Esophagus mucosa (tissue), 1 donor: ENCODE measurements around the gene C16orf74. TPM values are rescaled to one million over a fixed set of nuclear protein-coding genes. Genes with fewer than 3 reads are reported as not detected.

Experiments
- ATAC-seq: fragments of 200-7000 bp; cut with Tn5 transposase; one replicate; pipeline ENCODE4 v1.9.1; 2020
- total RNA-seq: library from RNA; stranded (reverse); gene quantifications from one replicate; pipeline ENCODE4 v1.2.4, GENCODE V29; 2023
- donor health status: DM: yes; HTN: yes; CAD: no.

C16orf74 gene
- total RNA-seq, 1 donor from 2014 or later = 10.9 TPM

DNA sequence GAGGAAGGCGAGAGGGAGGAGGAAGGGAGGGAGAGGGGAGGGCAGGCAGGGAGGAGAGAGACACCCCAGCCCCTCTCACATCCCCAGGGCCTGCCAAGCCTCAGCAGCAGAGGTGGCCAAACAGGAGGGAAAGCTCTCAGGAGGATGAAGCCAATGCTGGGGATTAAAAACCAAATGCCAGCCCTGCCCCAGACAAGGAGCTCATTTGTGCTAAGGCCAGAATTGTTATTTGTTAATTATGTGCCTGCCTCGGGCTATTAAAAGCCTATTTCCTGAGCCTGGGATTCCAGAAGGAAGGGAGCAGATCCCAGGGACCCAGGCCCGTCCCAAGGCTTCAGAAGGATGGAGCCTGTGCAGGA lies 34.2 kb downstream of the C16orf74 start:
- ATAC-seq = no peak

DNA sequence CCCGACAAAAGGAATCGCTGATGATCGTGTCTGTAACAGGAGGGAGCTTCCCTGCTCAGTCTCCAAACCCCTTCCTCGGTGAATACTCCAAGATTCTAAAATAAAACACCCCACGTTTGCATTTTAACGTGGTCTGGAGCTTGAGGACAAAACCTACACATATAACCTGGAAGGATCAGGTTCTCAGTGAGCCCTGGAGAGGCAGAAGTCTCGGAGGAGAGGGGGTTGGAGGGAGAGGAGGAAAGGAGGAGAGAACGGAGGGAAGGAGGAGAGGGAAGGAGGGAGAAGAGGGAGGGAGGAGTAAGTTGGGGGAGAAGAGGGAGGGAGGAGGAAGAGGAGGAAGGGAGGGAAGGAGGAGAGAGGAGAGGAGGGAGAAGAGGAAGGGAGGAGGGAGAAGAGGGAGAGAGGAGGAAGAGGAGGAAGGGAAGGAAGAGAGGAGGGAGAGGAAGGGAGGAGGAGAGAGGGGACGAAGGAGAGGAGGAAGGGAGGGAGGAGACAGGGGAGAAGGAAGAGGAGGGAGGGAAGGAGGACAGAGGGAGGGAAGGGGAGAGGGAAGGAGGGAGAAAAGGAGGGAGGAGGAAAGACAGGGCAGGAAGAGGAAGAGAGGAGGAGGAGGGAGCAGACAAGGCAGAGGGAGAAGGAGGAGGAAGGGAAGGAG lies 34.7 kb downstream of the C16orf74 start:
- ATAC-seq = no peak

DNA sequence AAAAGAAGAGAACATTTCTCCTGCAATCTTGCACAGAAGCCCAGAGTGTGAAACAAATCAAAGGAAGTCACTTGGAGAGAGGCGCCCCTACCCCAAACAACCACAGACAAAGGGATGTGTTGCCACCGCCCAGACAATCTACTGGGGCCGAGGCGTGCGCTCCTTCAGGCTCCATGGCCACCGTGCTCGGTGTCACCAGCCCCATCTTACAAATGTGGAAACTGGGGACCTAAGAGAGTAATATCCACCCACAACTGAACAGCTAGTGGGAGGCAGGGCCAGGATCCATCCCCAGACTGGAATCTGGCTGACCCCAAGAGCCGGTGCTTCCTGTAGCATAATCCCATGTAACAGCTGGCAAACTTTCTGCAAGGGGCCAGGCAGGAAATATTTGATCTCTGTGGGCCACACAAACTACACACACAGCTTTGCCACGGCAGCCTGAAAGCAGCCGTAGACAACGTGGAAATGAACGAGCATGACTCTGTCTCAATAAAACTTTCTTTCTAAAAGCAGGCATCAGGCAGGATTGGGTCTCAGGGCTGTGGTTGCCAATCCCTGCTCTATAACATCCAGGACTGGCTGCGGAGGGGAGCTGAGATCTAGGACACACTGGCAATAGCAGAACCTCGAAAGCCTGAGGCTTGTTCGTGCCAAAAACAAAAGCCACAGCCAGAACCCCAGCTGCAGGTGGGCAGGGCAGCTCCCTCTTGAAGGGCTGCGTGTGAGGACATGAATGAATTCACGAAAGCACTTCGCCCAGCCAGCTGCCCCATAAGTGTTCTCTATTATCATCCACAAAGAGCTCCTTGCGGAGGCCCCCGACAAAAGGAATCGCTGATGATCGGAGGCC lies 35.5 kb downstream of the C16orf74 start:
- peak; percentile 37 for ATAC-seq

DNA sequence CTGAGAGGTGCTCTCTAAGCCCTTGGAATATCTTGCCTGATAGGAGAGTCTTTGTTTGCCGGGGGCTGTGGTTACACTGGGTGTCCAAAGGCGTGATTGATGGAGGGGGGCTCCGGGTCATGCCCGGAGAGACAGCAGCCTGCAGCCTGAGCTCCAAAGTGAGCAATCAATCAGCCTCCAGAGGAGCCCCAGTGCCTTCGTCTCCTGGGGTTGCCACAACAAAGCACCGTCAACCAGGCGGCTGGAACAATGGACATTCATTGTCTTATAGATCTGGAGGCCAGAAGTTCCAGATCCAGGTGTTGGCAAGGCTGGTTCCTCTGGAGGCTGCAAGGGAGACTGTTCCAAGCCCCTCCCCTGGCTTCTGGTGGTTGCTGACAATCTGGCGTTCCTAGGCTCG lies 38.1 kb downstream of the C16orf74 start:
- no peak for ATAC-seq

DNA sequence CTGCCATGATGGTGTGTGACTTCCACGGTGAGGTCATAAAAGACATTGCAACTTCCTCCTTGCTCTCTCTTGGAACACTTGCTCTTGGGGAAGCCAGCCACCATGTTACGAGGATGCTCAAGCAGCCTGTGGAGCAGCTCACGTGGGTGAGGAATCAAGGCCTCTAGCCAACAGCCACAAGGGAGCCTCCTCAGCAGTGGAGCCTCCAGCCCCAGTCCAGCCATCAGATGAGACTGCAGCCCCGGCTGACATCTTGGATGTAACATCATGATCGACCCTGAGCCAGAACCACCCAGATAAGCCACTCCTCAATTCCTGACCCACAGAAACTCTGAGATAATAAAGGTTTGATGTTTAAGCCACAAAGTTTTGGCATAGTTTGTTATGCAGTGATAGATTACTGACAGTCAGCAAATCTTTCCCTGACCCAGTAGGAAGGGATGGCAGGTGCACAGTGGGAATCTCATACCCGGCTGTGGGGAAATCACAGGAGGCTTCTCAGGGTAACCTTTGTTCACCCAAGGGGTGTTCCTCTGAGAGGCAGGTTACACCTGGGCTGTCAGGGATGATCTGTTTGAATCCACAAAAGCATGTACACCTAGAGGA lies 38.8 kb downstream of the C16orf74 start:
- no peak for ATAC-seq

DNA sequence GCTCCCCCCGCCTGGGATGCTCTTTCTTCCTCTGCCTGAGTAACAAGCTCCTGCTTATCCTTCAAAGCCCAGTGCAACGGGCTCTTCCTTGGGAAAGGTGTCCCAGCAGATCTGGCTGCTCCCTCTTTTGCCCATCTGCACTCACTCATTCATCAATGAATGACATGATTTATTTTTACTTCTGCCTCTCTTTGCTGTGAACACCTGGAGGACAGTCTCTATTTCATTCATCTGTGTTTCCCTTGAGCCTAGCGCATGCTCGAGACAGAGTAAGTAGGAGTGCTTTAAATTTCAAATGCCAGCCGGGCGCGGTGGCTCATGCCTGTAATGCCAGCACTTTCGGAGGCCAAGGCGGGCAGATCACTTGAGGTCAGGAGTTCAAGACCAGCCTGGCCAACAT lies 40.2 kb downstream of the C16orf74 start:
- no peak for ATAC-seq

DNA sequence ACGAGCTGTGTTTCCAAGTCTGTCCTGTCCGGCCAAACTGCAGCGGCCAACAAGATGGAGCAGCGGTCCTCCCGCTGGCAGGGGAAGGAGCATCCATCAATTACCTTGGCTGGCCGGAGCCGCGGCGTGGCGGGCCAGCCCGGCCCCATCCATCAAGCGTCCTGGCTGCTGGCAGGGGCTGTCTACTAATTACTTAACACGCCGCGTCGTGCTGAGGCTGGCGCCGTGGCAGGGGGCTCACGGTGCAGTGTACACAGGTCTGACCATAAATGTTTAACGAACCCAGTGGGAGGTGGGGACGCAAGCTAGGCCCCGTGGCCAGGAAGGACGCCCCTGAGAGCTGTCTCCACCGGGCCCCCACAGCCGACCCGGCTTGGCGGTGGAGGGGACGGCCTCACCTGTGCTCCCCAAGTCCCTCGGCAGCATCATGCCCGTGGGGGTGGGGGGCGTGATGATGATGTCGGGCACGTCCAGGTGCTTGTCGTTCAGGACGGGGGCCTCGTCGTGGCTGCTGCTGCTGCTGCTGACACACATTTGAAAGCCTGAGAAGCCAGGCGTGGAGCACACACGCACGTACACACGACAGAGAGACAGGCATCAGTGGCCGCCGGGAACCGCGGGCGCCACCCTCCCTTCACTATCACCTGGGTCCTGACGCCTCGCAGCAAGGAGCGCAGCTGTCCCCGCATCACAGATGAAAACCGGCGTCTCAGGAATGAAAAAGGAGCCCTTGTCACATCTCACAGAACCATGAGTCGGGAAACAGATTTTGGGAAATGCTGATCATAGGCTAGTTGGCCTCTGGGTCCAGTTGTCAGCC lies 40.9 kb downstream of the C16orf74 start:
- ATAC-seq = no peak

DNA sequence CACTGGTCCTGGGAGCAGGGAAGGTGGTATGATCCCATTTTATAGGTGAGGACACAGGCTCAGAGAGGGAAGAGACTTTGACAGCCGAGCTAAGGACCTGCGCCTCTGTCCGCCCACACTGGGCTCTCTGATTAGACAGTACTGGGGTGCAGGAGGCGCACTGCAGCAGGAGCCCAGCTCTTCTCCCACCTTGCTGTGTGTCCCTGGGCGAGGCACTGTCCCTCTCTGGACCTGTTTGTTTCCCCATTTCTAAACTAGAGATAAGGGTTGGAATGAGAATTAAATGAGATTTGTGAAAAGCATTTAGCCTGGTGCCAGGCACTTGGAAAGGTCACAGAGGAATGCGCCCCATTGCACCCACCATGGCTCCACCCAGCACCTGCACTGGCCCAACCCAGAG lies 42.6 kb downstream of the C16orf74 start:
- no peak for ATAC-seq

DNA sequence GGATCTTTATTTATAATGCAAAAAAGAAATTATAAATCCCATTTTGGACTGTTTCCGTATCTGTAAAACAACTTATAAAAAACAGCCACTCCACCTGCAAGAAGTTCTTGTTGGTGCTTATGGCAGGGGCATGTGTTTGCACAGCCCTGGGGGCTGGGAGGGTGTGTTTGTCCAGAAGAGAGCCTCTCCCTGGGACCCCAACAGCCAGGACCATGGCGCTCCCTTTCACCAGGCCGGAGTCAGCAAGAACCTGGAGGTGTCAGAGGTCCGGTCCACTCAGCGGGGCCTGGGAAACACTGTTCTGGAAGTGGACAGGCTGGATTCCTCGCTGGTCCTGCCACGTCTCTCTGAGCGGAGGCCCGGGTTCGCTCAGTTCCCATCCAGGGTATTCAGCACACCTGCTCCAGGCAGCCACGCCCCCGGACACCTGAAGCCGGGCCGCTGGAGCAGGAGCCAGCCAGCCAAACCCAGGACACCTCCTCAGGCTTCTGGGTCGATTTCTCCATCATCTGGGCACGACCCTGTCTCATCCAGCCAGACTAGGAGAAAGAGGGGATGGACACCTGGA lies 43.3 kb downstream of the C16orf74 start:
- no peak for ATAC-seq

DNA sequence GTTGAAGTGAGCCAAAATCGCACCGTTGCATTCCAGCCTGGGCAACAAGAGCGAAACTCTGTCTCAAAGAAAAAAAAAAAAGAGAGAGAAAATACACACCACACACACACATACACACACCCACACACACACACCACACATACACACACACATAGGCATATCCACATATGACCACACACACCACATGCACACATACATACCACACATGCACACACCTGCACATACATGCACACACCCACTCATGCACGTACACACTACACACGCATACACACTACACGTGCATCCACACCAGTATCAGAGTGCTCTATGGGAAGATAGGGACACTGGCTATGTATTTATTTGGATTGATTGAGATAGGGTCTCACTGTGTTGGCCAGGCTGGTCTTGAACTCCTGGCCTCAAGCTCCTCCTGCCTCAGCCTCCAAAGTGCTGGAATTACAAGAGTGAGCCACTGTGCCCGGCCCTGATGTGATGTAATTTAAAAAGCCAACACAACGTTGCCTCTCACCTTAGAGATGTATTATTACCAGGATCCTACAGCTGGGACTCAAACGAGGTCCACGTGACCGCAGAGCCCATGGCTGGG lies 44.4 kb downstream of the C16orf74 start:
- ATAC-seq = no peak

DNA sequence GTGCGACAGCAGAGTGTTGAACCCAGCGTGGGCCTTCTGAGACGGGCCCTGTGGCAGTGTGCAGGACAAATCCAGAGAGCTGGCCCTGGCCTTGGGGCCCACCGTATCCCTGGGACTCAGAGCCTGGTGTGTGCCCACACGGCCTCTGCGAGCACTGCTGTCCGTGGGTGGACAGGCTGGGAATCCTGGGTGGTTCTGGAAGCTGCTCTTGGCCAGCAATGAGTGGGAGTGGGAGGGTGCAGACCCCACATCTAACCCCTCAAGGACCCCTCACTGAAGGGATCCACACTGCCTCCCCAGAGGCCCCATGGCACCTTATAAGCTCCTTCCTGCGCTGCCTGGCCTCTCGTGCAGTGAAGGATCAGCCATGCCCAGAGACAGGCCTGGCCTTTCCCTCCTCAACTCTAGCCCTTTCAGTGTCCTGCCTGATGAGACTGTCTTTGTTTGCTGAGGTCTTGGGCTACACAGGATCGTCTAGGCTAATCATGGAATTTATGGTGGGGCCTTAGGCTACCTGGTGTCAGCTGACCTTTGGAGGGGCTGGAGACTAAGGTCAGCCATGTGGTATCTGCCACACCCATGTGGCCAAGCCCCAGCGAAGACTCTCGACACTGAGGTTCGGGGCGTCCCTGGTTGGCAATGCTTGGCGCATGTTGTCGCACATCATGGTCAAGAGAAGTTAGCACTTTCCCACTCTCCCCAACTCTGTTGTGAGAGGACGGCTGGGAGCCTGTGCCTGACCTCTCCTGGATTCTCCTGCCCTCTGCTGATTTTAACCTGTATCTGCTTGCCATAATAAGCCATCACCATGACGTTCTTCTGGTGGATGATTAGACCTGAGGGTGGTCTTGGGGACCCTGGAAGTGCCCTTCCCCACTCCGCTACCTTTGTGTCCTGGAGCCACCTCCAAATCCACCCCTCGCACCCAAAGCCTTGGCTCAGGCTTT lies 45.7 kb downstream of the C16orf74 start:
- ATAC-seq = no peak

DNA sequence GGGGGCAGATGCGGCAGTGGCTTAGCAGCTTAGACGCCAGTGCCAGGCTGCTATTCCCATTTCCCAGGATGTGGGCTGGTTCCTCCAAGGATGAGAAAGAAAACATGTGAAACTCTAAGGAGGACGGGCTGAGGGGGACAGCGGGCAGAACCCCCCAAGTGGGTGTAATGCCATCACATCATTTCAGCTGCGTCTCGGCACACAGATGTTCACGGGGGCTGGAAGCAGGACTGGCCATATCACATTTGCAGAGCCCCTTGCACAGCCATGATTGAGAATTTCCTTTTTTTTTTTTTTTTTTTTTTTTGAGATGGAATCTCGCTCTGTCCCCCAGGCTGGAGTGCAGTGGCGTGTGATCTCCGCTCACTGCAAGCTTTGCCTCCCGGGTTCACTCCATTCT lies 46.9 kb downstream of the C16orf74 start:
- no peak for ATAC-seq

DNA sequence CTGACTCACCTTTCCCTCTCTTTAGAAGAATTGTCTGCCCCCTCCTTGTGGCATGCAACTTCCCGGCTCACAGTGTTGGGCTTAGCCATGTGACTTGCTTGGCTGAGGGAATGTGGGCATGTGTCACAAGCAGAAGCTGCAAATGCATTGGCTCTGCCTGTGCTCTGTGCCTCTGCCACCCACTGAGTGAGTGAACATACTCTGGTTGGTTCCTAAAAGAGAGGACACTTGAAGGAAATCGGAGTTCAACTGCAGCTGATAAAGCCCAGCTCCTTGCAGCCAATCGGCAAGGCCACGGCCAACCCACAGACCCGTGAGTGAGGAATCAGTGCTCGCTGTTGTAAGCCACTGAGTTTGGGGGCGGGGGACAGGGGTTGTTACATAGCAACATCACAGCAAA lies 51.3 kb downstream of the C16orf74 start:
- ATAC-seq = peak; percentile 56

DNA sequence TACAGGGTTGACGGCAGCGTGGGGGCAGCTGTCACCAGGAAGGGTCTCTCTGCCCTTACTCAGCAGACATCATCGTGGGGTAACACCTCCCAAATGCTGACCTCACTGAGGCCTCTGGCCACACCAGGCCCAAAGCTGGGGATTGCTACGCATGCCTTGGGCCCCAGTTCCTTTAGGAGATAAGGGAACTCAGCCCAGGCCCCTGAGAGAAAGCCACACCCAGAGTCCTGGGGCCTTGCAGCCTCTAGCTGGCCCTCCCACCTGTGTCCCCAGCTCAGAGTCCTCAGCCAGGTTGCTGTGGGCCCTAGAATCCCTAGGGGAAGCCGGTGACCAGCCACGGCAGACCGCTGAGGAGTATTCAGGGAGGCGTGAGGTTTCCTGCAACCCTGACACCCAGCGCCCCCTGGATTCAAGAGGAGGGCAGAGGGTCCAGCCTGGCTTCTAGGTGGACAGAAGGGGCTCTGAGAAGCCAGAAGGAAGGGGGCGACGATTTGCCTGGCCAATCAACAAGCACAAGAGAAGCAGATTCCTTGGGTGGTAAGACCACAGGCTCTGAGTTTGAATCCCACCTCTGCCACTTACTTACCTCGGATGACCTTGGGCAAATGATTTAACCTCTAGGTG lies 51.8 kb downstream of the C16orf74 start:
- no peak for ATAC-seq

DNA sequence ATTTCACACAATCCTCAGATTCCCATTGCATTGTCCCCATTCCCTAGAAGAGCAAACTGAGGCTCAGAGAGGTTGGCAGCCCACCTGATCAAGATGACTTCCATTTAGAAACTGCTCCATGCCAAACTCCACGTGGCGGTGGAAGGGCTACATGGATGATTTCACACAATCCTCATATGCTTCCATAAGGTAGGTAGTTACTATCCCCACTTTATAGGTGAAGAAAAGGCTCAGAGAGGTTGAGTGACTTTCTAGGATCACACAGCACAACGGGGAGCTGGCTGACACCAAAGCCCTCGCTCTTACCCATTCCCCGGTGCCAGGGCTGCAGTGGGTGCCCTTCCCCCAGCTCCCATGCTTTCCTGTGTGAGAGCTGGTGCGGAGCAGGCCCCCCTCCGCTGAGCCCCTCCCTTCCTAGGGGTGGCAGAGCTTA lies 52.4 kb downstream of the C16orf74 start:
- ATAC-seq = no peak

DNA sequence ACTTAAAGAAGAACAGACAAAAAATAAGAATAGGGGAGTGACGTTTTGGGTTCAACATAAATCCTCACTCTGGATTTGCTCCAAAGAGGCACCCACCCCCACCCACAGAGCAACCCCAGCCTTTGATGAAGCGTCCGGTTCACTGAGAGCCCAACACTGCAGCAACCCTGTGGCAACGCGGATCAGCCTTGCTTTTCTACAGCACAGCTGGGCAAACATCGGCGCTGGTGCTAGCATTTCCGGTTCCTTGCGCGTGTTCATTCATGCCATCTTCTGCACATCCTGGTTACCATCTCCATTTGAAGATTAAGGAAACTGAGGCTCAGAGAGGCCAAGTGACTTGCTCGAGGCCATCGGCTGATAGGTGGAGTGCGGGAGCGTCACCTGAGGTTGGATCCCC lies 53.5 kb downstream of the C16orf74 start:
- peak; percentile 61 for ATAC-seq

DNA sequence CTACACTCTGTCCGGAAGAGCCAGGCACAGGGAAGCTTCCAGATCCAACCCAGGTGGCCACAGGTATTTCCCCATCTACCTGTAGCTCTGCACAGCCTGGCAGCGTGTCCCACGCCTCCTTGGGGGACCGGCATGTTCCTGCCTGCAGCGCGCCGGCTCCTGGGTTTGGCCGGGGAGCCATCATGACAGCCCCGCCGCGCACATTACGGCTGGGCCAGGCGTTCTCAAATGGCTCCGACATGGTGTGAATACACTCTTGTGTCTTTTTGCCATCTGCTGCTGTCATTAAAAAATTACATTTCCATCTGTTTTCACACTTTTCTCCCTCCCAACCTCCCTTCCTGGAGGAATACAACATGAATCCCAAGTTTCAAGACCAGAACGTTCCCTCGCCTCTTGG lies 54.1 kb downstream of the C16orf74 start:
- ATAC-seq = peak; percentile 71

DNA sequence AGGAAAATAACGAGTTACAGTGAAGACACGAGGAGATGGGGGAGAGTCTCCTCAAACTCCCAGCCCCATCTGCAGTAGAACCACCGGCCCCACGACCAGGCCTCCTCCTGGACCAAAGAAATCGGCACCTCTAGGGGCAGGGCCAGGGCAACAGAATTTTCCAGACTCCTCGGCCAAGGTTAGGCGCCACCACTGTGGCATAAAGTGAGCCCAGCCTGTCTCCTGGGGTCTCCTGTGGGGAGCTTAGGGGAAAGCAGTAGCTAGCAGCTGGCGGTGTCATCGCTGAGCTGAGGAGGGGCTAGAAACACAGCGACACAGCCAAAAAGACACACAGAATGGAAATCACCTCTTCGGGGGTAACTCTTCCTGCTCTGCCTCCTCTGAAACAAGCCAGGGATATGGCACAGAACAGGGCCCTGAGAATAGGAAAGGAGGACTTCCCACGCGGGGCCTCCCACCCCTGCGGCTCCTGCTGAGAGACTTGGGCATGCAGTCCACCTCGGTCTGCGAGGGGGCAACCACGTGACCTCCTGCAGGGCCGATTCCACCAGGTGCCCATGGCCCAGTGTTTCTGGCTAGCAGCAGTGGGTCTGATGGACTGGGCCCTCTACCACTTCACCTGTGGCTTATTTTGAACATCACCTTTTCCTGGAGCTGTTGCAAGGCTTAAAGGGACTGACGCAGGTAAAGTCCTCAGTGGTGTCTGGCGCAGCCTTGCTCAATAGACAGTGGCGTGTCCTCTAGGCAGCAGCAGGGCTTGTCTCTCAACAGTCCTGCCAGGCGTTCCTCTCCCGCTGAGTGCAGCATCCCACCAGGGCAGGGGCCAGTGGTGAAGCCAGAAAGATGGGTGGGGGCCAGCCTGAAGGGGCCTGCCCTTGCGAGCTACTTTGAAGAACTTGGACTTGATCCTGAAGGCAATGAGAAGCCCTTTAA lies 55.4 kb downstream of the C16orf74 start:
- ATAC-seq = no peak

DNA sequence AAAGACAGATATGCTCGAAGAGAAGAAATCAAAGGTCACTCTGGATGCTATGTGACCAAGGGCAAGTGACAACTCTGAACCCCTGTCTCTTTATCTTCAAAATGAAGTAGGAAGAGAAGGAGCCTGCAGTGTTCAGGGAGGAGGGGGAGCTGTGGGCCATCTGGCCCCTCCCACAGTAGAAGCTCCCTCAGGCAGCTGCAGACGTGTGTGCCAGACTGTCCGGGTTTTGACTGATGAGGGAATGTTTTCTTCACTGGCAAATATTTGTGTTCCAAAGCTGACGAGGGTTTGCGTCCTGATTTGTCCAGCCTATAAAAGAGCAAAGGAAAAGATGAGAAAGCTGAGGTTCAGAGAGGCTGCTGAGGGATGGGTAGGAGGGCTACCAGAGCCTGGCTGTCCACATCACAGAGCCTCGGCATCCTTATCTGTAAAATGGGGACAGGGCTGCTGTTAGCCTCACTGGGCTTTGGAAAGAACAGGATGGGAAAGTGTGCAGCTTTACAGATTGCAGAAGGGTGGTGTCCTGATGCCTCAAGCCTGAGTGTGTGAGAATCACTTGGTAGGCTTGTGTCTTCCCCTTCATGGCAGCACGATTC lies 60.3 kb downstream of the C16orf74 start:
- no peak for ATAC-seq
